ENCODE results near the gene RP9. TPM values are rescaled to one million over a fixed set of nuclear protein-coding genes. Genes with fewer than 3 reads are reported as not detected.

Gene RP9
- total RNA-seq, 1 donor = 6.5 TPM

- H3K79me2 ChIP-seq (ENCODE audit: insufficient read depth, low read length) = no peaks in the 10 kb centered on the region
- H3K9me3 ChIP-seq (ENCODE audit: low read depth, low read length) = no peaks in the 10 kb centered on the region
- no peak overlapping the region for H3K27ac ChIP-seq (ENCODE audit: low read depth, low read length)
- H4K20me1 ChIP-seq (ENCODE audit: insufficient read depth, low read length) = no peaks in the 10 kb centered on the region
- no peak overlapping the region for H3K4me2 ChIP-seq (ENCODE audit: insufficient read depth, low read length)
- no peak for DNase-seq (ENCODE audit: insufficient read length, low spot score, missing footprints)
- H3K4me1 ChIP-seq (ENCODE audit: insufficient read depth, low read length) = peaks cover 9% of the 10 kb centered on the region
- H3K36me3 ChIP-seq (ENCODE audit: insufficient read depth, low read length) = no peaks in the 10 kb centered on the region
- no peak for TF ChIP-seq CTCF (IDR thresholded peaks at IDR 0.05; ENCODE audit: extremely low read depth, low read depth, low read length)
- no peak overlapping the region for H2AFZ ChIP-seq (ENCODE audit: low read length)
- H3K27me3 ChIP-seq (ENCODE audit: insufficient read depth, low read length) = peaks cover 39% of the 10 kb centered on the region
- no peak overlapping the region for H3K4me3 ChIP-seq (ENCODE audit: insufficient read depth, low read length)
Measured at GRCh38 chr7:33076737-33077136, 32.5 kb downstream of the RP9 start.

DNA sequence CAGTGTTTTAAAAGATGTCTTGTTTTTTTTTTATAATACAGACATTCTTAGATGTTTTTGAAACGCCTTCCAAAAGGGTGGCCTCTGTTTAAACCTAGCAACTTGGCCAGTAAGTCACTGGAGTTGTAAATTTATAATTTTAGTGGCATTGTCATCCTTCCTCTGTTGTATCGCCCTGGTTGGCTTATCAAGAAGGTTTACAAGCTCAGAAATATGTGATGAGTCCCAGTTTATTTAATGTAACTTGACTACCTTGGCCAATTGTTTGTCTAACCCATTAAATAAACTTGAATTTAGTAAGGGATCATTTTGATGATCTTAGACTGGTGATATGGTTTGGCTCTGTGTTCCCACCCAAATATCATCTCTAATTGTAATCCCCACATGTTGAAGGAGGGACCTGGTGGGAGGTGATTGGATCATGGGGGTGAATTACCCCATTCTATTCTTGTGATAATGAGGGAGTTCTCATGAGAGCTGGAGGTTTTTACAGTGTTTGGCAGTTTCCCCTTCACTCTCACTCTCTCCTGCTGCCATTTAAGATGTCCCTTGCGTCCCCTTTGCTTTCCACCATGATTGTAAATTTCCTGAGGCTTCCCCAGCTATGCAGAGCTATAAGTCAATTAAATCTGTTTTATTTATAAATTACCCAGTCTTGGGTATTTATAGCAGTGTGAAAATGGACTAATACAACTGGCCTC, 33.2 kb downstream of the RP9 start:
- H3K9me3 ChIP-seq (ENCODE audit: low read depth, low read length) = no peaks in the 10 kb centered on the region

DNA sequence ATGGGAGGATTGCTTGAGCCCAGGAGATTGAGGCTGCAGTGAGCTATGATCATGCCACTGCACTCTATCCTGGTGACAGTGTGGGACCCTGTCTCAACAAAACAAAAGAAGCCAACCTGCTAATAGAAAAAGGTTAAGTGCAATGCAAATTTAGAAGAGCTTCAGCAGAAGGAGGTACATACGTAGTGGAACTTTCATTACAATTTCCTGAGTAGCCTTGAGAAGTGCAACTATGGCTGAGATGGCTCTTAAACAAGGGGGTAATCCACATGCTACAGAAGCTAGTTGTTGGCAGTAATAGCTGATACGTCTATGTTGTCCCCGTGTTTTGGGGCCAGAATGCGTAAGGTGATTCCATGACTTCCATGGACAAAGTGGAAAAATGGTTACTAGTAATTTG, 36.0 kb downstream of the RP9 start:
- Histone ChIP-seq H3K4me2 (ENCODE audit: insufficient read depth, low read length) (no peak overlapping the region), H3K27me3 (ENCODE audit: insufficient read depth, low read length) (peaks cover 28% of the 10 kb centered on the region), H3K4me3 (ENCODE audit: insufficient read depth, low read length) (no peak overlapping the region), H3K4me1 (ENCODE audit: insufficient read depth, low read length) (peaks cover 9% of the 10 kb centered on the region), H3K9me3 (ENCODE audit: low read depth, low read length) (peaks cover 7% of the 10 kb centered on the region), H3K27ac (ENCODE audit: low read depth, low read length) (no peak overlapping the region), H2AFZ (ENCODE audit: low read length) (no peak overlapping the region), H3K79me2 (ENCODE audit: insufficient read depth, low read length) (no peaks in the 10 kb centered on the region), H3K36me3 (ENCODE audit: insufficient read depth, low read length) (no peaks in the 10 kb centered on the region), H4K20me1 (ENCODE audit: insufficient read depth, low read length) (no peaks in the 10 kb centered on the region)
- no peak for TF ChIP-seq CTCF (IDR thresholded peaks at IDR 0.05; ENCODE audit: extremely low read depth, low read depth, low read length)
- no peak for DNase-seq (ENCODE audit: insufficient read length, low spot score, missing footprints)

More for the DNA sequence above, 33.2 kb downstream of the RP9 start:
- Histone ChIP-seq H3K4me2 (ENCODE audit: insufficient read depth, low read length) (no peak overlapping the region), H3K36me3 (ENCODE audit: insufficient read depth, low read length) (no peaks in the 10 kb centered on the region), H3K4me1 (ENCODE audit: insufficient read depth, low read length) (peaks cover 9% of the 10 kb centered on the region), H4K20me1 (ENCODE audit: insufficient read depth, low read length) (no peaks in the 10 kb centered on the region), H2AFZ (ENCODE audit: low read length) (no peak overlapping the region), H3K4me3 (ENCODE audit: insufficient read depth, low read length) (no peak overlapping the region), H3K79me2 (ENCODE audit: insufficient read depth, low read length) (no peaks in the 10 kb centered on the region), H3K27me3 (ENCODE audit: insufficient read depth, low read length) (peaks cover 33% of the 10 kb centered on the region), H3K27ac (ENCODE audit: low read depth, low read length) (no peak overlapping the region)
- TF ChIP-seq CTCF (IDR thresholded peaks at IDR 0.05; ENCODE audit: extremely low read depth, low read depth, low read length) = no peak
- no peak for DNase-seq (ENCODE audit: insufficient read length, low spot score, missing footprints)

- Histone ChIP-seq H2AFZ (ENCODE audit: low read length) (peak overlapping the region; percentile 86), H3K4me2 (ENCODE audit: insufficient read depth, low read length) (peak overlapping the region; percentile 49), H3K9me3 (ENCODE audit: low read depth, low read length) (peaks cover 7% of the 10 kb centered on the region), H3K27ac (ENCODE audit: low read depth, low read length) (no peak overlapping the region), H4K20me1 (ENCODE audit: insufficient read depth, low read length) (no peaks in the 10 kb centered on the region), H3K79me2 (ENCODE audit: insufficient read depth, low read length) (no peaks in the 10 kb centered on the region), H3K36me3 (ENCODE audit: insufficient read depth, low read length) (no peaks in the 10 kb centered on the region), H3K4me3 (ENCODE audit: insufficient read depth, low read length) (peak overlapping the region; percentile 40), H3K27me3 (ENCODE audit: insufficient read depth, low read length) (peaks cover 28% of the 10 kb centered on the region), H3K4me1 (ENCODE audit: insufficient read depth, low read length) (peaks cover 9% of the 10 kb centered on the region)
- no peak for TF ChIP-seq CTCF (IDR thresholded peaks at IDR 0.05; ENCODE audit: extremely low read depth, low read depth, low read length)
- peak; percentile 81 for DNase-seq (ENCODE audit: insufficient read length, low spot score, missing footprints)
Measured at GRCh38 chr7:33072471-33072870, 36.7 kb downstream of the RP9 start.

All from osteoblast (primary cell).